D721Med (cell line): ENCODE data around the gene GRAP.

Experiments
- DNase-seq: peaks from one replicate; pipeline ENCODE4 v3.0.0; 2011; ENCODE audit warnings: low spot score; ENCODE audit not compliant: insufficient read length
- FAIRE-seq: peaks from 2 replicates; lab custom pipeline; 2011; peaks lifted over from hg19 to GRCh38; lab: Jason Lieb, UNC
- CTCF ChIP-seq: IDR thresholded peaks from 2 replicates; pipeline ENCODE4 v1.5.1; 2012; ENCODE audit warnings: mild to moderate bottlenecking, control low read depth; ENCODE audit not compliant: insufficient read depth; ENCODE audit errors: missing control alignments

Gene GRAP

GRCh38 chr17:18997650-18998196 is 49.0 kb downstream of the GRAP start:
- TF ChIP-seq CTCF: no peak
- FAIRE-seq (no peak), DNase-seq (no peak)

- TF ChIP-seq CTCF: no peak
- no peak for FAIRE-seq
- DNase-seq: no peak
Observed at GRCh38 chr17:18996458-18996857, 50.3 kb downstream of the GRAP start.

GRCh38 chr17:18995220-18995619 is 51.5 kb downstream of the GRAP start:
- no peak for FAIRE-seq
- TF ChIP-seq CTCF: no peak
- no peak for DNase-seq

GRCh38 chr17:18994631-18995030 is 52.1 kb downstream of the GRAP start:
- FAIRE-seq (no peak), DNase-seq (no peak)
- no peak for TF ChIP-seq CTCF

GRCh38 chr17:18993905-18994526 is 52.7 kb downstream of the GRAP start:
- DNase-seq (no peak), FAIRE-seq (no peak)
- TF ChIP-seq CTCF: no peak

- DNase-seq: no peak
- no peak for FAIRE-seq
- no peak for TF ChIP-seq CTCF
Observed at GRCh38 chr17:18992454-18993130, 54.2 kb downstream of the GRAP start.
